Measurements from ENCODE around the gene EGFL7.

DNA sequence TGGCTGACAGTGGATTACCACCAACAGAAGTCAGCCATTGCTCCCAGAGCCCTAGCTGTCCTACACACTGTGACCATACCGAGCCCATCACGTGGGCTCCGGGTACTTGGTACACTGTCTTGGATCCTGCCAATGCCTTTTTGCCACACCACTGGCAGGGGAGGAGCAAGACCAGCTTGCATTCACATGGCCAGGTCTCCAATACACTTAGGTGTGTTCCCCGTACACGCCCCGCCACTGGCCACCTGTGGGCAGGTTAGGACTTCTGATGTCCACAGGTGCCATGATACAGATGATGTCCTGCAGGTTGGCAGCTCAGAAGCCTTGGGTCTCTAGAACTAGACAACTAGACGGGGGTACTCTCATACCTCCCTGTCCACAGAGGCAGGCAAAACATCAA is 44.3 kb downstream of the EGFL7 start:
- TF ChIP-seq, protein P1, sequence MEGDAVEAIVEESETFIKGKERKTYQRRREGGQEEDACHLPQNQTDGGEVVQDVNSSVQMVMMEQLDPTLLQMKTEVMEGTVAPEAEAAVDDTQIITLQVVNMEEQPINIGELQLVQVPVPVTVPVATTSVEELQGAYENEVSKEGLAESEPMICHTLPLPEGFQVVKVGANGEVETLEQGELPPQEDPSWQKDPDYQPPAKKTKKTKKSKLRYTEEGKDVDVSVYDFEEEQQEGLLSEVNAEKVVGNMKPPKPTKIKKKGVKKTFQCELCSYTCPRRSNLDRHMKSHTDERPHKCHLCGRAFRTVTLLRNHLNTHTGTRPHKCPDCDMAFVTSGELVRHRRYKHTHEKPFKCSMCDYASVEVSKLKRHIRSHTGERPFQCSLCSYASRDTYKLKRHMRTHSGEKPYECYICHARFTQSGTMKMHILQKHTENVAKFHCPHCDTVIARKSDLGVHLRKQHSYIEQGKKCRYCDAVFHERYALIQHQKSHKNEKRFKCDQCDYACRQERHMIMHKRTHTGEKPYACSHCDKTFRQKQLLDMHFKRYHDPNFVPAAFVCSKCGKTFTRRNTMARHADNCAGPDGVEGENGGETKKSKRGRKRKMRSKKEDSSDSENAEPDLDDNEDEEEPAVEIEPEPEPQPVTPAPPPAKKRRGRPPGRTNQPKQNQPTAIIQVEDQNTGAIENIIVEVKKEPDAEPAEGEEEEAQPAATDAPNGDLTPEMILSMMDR (conservative IDR thresholded peaks at IDR 0.05 in 1 of 2, IDR thresholded peaks at IDR 0.05 in 1 of 2; ENCODE audit: extremely low read depth in 1 of 2, insufficient read depth in 1 of 2, low read depth in 1 of 2, low read length in 2 of 2): no peak
- TF ChIP-seq EZH2 (IDR thresholded peaks at IDR 0.05; ENCODE audit: borderline replicate concordance, low read length): no peak
